Measurements from ENCODE around the gene SYT1. TPM values are rescaled to one million over a fixed set of nuclear protein-coding genes. Genes with fewer than 3 reads are reported as not detected.

The SYT1 gene
- total RNA-seq, 1 experiment from 2014 or later: 15.8 TPM

GRCh38 chr12:79356216-79356615, 491.6 kb downstream of the SYT1 start:
- H3K4ac ChIP-seq (ENCODE audit: low read depth, low read length): no peak overlapping the region
- no peak overlapping the region for H2AK5ac ChIP-seq (ENCODE audit: insufficient read length, low read length)
- H4K5ac ChIP-seq (ENCODE audit: insufficient read length, low read depth, low read length): no peak overlapping the region
- no peak overlapping the region for H2BK20ac ChIP-seq (ENCODE audit: low read depth, low read length, poor library complexity, severe bottlenecking)
- H3K14ac ChIP-seq (ENCODE audit: insufficient read depth, low read length): no peak overlapping the region
- H3K27me3 ChIP-seq (ENCODE audit: insufficient read depth, low read length): no peaks in the 10 kb centered on the region
- no peaks in the 10 kb centered on the region; the same call in 1 of the 2 replicates for H3K4me1 ChIP-seq (ENCODE audit: insufficient read depth, low read length)
- H3K79me2 ChIP-seq (ENCODE audit: insufficient read depth, low read length): no peaks in the 10 kb centered on the region
- H4K8ac ChIP-seq (replicated peaks; ENCODE audit: insufficient read length, low read depth, low read length): no peak overlapping the region
- no CpG with 5 or more reads among the region's 1 CpG for WGBS (ENCODE audit: extremely low coverage, insufficient read length, low lambda C conversion rate)
- H3K23ac ChIP-seq (ENCODE audit: insufficient read length, low read depth, low read length): no peak overlapping the region
- no peaks in the 10 kb centered on the region for H3K9me3 ChIP-seq (ENCODE audit: control insufficient read depth, low read depth, low read length)
- peaks cover 0 to 3% (median 0%) of the 10 kb centered on the region in 3 experiments; a peak in 2 of 7 replicates for H3K36me3 Mint-ChIP-seq (ENCODE audit: insufficient read depth in 1 of 3, low read depth in 3 of 3)
- no peak for DNase-seq
- H3K27me3 Mint-ChIP-seq (ENCODE audit: low read depth): no peaks in the 10 kb centered on the region
- TF ChIP-seq CTCF (conservative IDR thresholded peaks at IDR 0.05): no peak
- no peak overlapping the region for H3K27ac Mint-ChIP-seq
- no peak overlapping the region for H3K9ac ChIP-seq (ENCODE audit: extremely low read depth, insufficient read length, low read length)
- H3K56ac ChIP-seq (ENCODE audit: insufficient read length, low read depth, low read length): no peak overlapping the region
- H2AFZ ChIP-seq (ENCODE audit: low read length): no peak overlapping the region
- H4K20me1 ChIP-seq (ENCODE audit: control insufficient read depth, insufficient read depth, insufficient read length): no peaks in the 10 kb centered on the region
- H3K23me2 ChIP-seq (ENCODE audit: insufficient read length, low read depth, low read length, poor library complexity, severe bottlenecking): no peaks in the 10 kb centered on the region
- no peaks in the 10 kb centered on the region for H3K9me3 Mint-ChIP-seq
- no peak overlapping the region for H3T11ph ChIP-seq (ENCODE audit: low read length)
- H2BK15ac ChIP-seq (ENCODE audit: low read depth, low read length): no peak overlapping the region
- no peak overlapping the region for H3K4me3 Mint-ChIP-seq
- H2BK5ac ChIP-seq (ENCODE audit: insufficient read length, low read length): no peak overlapping the region
- H3K18ac ChIP-seq (ENCODE audit: insufficient read length, low read depth, low read length): no peak overlapping the region
- H3K27ac ChIP-seq (ENCODE audit: insufficient read length, low read depth, low read length): no peak overlapping the region
- H3K79me1 ChIP-seq (ENCODE audit: insufficient read depth, low read depth, low read length, poor library complexity, severe bottlenecking): no peaks in the 10 kb centered on the region
- H2BK120ac ChIP-seq (ENCODE audit: low read depth, low read length, poor library complexity, severe bottlenecking): no peak overlapping the region
- no peak overlapping the region for H2BK12ac ChIP-seq (ENCODE audit: insufficient read length, low read depth, low read length)
- peaks cover 3 to 10% of the 10 kb centered on the region in 2 experiments for H3K4me1 Mint-ChIP-seq
- no peak overlapping the region for H3K4me2 ChIP-seq (ENCODE audit: insufficient read depth, insufficient read length, low read length)
- no peak overlapping the region for H4K91ac ChIP-seq (ENCODE audit: insufficient read length, low read depth, low read length)

Measured in H9 (cell line).